Activated CD4-positive, alpha-beta T cell treated with anti-CD3 and anti-CD28 coated beads, Interleukin-2, Interleukin-4, amounts not matched to agents 100 ng/mL and 50 ng/mL, durations not matched to agents 16 hours and 8 hours (primary cell): ENCODE measurements around the gene ESF1.

Experiments used
- DNase-seq: peaks from one replicate; pipeline ENCODE4 v3.0.0-alpha.2; 2020; ENCODE audit warnings: low spot score

ESF1 gene

GRCh38 chr20:13678944-13679343, 105.8 kb downstream of the ESF1 start:
- DNase-seq, result no peak

- no peak for DNase-seq
Observed at GRCh38 chr20:13677241-13677640, 107.5 kb downstream of the ESF1 start.

- no peak for DNase-seq
Observed at GRCh38 chr20:13676682-13677081, 108.0 kb downstream of the ESF1 start.

- no peak for DNase-seq
Observed at GRCh38 chr20:13672690-13673089, 112.0 kb downstream of the ESF1 start.

- no peak for DNase-seq
Observed at GRCh38 chr20:13671916-13672378, 112.8 kb downstream of the ESF1 start.

GRCh38 chr20:13671512-13671911, 113.2 kb downstream of the ESF1 start:
- DNase-seq, result no peak

GRCh38 chr20:13670160-13670559, 114.6 kb downstream of the ESF1 start:
- DNase-seq, result no peak

GRCh38 chr20:13665709-13666395, 118.9 kb downstream of the ESF1 start:
- no peak for DNase-seq
